H1 (cell line): ENCODE results near the gene UGT1A6. TPM values are rescaled to one million over a fixed set of nuclear protein-coding genes. Genes with fewer than 3 reads are reported as not detected.

ENCODE experiments used
- NANOG ChIP-seq: IDR thresholded peaks from 2 replicates; pipeline ENCODE4 v1.6.1; 2011; ENCODE audit warnings: low read length, low read depth, mild to moderate bottlenecking, inconsistent platforms; ENCODE audit not compliant: insufficient read depth, poor library complexity, severe bottlenecking
- RAD21 ChIP-seq, 2 experiments: IDR thresholded peaks in 1 of 2; conservative IDR thresholded peaks in 1 of 2; 2 replicates each; pipeline ENCODE4 v1.6.1; 2011; ENCODE audit warnings: low read depth in 2 of 2, low read length in 2 of 2, improper control_type of control experiment in 1 of 2, inconsistent platforms in 1 of 2, mild to moderate bottlenecking in 1 of 2, moderate library complexity in 1 of 2
- RXRA ChIP-seq: IDR thresholded peaks from 2 replicates; pipeline ENCODE4 v1.6.1; 2011; ENCODE audit warnings: low read depth, mild to moderate bottlenecking, low read length, moderate library complexity; ENCODE audit not compliant: insufficient read depth
- SIN3A ChIP-seq, 2 experiments: IDR thresholded peaks in 1 of 2; conservative IDR thresholded peaks in 1 of 2; 2 replicates each; pipeline ENCODE4 v1.6.1; 2011 to 2012; ENCODE audit warnings: low read length in 2 of 2, improper control_type of control experiment in 1 of 2, low read depth in 1 of 2, mild to moderate bottlenecking in 1 of 2
- TAF1 ChIP-seq: IDR thresholded peaks from 2 replicates; pipeline ENCODE4 v1.6.1; 2011; ENCODE audit warnings: mild to moderate bottlenecking, low read depth, low read length
- YY1 ChIP-seq: IDR thresholded peaks from 2 replicates; pipeline ENCODE4 v1.6.1; 2011; ENCODE audit warnings: low read depth, mild to moderate bottlenecking, low read length
- polyA plus RNA-seq, 7 experiments: library from polyadenylated mRNA; depleted of rRNA in 3 of 7; stranded (reverse) in 5 of 7; unstranded in 2 of 7; fragments of >200 nt in 5 of 7; fragments of 200-250 nt in 2 of 7; gene quantifications; 1 replicate in 5 of 7; 2 replicates in 1 of 7; 4 replicates in 1 of 7; pipeline versions ENCODE4 v1.2.1 to v1.2.3, GENCODE V29; 2011 to 2013; ENCODE audit warnings: missing spikeins in 2 of 7, mixed read lengths in 2 of 7
- total RNA-seq: library from RNA; stranded (reverse); fragmentation: NEBNext Ultra II Directional; extraction: Animal tissue kit (Norgen Biotek cat#: 25700); gene quantifications from 2 replicates; pipeline ENCODE4 v1.2.1, GENCODE V29; 2021
- TF ChIP-seq, protein P1 (sequence below): fragments of 300-600 bp; sonication (generic); IDR thresholded peaks from 2 replicates; pipeline ENCODE4 v1.7.1; 2012; ENCODE audit warnings: low read length, moderate library complexity, mild to moderate bottlenecking, inconsistent platforms; ENCODE audit not compliant: insufficient replicate concordance

Gene UGT1A6
- total and polyA plus RNA-seq, 2 of the 8 experiments (the other 6 are each of a cell fraction or from before 2014, with no cell fraction given): not detected

DNA sequence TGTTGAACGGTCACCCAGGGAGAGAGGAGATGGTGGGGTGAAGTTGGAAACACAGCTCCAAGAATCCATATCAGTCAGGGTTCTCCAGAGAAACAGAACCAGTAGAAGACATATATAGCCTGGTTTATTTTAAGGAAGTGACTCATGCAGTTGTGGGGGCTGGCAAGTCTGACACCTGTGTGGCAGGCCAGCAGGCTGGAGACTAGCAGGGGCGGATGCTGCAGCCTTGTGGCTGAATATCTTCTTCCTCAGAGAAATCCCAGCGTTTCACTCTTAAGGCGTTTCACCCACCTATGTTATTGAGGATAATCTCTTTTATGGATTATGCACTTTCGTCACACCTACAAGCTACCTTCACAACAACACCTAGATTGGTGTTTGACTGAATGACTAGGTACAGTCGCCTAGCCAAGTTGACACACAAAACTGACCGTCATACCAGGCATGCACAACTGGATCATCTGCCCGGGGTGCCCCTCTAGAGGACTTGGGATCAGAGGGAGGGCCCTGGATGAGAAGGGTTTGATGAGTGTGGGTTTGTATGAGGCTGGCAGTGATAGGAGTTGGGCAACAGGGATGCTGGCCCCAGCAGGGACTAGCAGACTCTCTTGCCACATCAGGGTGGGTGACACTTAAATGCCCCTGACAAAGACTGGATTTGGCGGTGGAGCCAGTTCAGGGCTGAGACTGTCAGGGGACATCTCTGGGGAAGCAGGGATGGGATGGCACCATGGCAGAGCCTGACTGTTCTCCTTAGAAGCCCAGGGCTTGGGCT is 108.9 kb downstream of the UGT1A6 start (continued):
- TF ChIP-seq, protein P1, sequence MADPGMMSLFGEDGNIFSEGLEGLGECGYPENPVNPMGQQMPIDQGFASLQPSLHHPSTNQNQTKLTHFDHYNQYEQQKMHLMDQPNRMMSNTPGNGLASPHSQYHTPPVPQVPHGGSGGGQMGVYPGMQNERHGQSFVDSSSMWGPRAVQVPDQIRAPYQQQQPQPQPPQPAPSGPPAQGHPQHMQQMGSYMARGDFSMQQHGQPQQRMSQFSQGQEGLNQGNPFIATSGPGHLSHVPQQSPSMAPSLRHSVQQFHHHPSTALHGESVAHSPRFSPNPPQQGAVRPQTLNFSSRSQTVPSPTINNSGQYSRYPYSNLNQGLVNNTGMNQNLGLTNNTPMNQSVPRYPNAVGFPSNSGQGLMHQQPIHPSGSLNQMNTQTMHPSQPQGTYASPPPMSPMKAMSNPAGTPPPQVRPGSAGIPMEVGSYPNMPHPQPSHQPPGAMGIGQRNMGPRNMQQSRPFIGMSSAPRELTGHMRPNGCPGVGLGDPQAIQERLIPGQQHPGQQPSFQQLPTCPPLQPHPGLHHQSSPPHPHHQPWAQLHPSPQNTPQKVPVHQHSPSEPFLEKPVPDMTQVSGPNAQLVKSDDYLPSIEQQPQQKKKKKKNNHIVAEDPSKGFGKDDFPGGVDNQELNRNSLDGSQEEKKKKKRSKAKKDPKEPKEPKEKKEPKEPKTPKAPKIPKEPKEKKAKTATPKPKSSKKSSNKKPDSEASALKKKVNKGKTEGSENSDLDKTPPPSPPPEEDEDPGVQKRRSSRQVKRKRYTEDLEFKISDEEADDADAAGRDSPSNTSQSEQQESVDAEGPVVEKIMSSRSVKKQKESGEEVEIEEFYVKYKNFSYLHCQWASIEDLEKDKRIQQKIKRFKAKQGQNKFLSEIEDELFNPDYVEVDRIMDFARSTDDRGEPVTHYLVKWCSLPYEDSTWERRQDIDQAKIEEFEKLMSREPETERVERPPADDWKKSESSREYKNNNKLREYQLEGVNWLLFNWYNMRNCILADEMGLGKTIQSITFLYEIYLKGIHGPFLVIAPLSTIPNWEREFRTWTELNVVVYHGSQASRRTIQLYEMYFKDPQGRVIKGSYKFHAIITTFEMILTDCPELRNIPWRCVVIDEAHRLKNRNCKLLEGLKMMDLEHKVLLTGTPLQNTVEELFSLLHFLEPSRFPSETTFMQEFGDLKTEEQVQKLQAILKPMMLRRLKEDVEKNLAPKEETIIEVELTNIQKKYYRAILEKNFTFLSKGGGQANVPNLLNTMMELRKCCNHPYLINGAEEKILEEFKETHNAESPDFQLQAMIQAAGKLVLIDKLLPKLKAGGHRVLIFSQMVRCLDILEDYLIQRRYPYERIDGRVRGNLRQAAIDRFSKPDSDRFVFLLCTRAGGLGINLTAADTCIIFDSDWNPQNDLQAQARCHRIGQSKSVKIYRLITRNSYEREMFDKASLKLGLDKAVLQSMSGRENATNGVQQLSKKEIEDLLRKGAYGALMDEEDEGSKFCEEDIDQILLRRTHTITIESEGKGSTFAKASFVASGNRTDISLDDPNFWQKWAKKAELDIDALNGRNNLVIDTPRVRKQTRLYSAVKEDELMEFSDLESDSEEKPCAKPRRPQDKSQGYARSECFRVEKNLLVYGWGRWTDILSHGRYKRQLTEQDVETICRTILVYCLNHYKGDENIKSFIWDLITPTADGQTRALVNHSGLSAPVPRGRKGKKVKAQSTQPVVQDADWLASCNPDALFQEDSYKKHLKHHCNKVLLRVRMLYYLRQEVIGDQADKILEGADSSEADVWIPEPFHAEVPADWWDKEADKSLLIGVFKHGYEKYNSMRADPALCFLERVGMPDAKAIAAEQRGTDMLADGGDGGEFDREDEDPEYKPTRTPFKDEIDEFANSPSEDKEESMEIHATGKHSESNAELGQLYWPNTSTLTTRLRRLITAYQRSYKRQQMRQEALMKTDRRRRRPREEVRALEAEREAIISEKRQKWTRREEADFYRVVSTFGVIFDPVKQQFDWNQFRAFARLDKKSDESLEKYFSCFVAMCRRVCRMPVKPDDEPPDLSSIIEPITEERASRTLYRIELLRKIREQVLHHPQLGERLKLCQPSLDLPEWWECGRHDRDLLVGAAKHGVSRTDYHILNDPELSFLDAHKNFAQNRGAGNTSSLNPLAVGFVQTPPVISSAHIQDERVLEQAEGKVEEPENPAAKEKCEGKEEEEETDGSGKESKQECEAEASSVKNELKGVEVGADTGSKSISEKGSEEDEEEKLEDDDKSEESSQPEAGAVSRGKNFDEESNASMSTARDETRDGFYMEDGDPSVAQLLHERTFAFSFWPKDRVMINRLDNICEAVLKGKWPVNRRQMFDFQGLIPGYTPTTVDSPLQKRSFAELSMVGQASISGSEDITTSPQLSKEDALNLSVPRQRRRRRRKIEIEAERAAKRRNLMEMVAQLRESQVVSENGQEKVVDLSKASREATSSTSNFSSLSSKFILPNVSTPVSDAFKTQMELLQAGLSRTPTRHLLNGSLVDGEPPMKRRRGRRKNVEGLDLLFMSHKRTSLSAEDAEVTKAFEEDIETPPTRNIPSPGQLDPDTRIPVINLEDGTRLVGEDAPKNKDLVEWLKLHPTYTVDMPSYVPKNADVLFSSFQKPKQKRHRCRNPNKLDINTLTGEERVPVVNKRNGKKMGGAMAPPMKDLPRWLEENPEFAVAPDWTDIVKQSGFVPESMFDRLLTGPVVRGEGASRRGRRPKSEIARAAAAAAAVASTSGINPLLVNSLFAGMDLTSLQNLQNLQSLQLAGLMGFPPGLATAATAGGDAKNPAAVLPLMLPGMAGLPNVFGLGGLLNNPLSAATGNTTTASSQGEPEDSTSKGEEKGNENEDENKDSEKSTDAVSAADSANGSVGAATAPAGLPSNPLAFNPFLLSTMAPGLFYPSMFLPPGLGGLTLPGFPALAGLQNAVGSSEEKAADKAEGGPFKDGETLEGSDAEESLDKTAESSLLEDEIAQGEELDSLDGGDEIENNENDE: no peak
- TF ChIP-seq TAF1 (no peak), YY1 (no peak), NANOG (no peak), SIN3A (conservative IDR thresholded peaks at IDR 0.05 in 1 of 2, IDR thresholded peaks at IDR 0.05 in 1 of 2; ENCODE audit: low read depth in 1 of 2, low read length in 2 of 2) (no peak), RXRA (no peak), RAD21 (IDR thresholded peaks at IDR 0.05 in 1 of 2, conservative IDR thresholded peaks at IDR 0.05 in 1 of 2; ENCODE audit: low read depth in 2 of 2, low read length in 2 of 2) (no peak)
- TF ChIP-seq, all 59 proteins: peak for 0
